Smooth muscle cell (in vitro differentiated cells): ENCODE results near the gene STK11. TPM values are rescaled to one million over a fixed set of nuclear protein-coding genes. Genes with fewer than 3 reads are reported as not detected.

Source experiments
- DNase-seq: peaks from one replicate; lab custom pipeline; 2025; ENCODE audit not compliant: unreplicated experiment; lab: John Stamatoyannopoulos, UW
- H2AFZ ChIP-seq: fragments of 200-600 bp; sonication (generic); 2 replicates; pipeline ENCODE4 v1.6.0; 2016; ENCODE audit warnings: antibody characterized with exemption, low read depth, mild to moderate bottlenecking
- H3F3A ChIP-seq: fragments of 200-600 bp; sonication (generic); 2 replicates; pipeline ENCODE4 v1.6.0; 2017; ENCODE audit warnings: antibody characterized with exemption, low read depth
- H3K27ac ChIP-seq: fragments of 200-600 bp; sonication (generic); 2 replicates; pipeline ENCODE4 v1.5.1; 2016; ENCODE audit warnings: low read depth, mild to moderate bottlenecking
- H3K27me3 ChIP-seq: fragments of 200-600 bp; sonication (generic); 2 replicates; pipeline ENCODE4 v1.6.1; 2016; ENCODE audit warnings: low read depth, mild to moderate bottlenecking
- H3K36me3 ChIP-seq: fragments of 200-600 bp; sonication (generic); 2 replicates; pipeline ENCODE4 v1.5.1; 2016; ENCODE audit warnings: low read depth
- H3K4me1 ChIP-seq: fragments of 200-600 bp; sonication (generic); 2 replicates; pipeline ENCODE4 v1.5.1; 2016; ENCODE audit warnings: low read depth
- H3K4me2 ChIP-seq: fragments of 200-600 bp; sonication (generic); 2 replicates; pipeline ENCODE4 v1.6.0; 2016; ENCODE audit warnings: mild to moderate bottlenecking
- H3K4me3 ChIP-seq: fragments of 200-600 bp; sonication (generic); 2 replicates; pipeline ENCODE4 v1.5.1; 2016; ENCODE audit warnings: mild to moderate bottlenecking
- H3K79me2 ChIP-seq: fragments of 200-600 bp; sonication (generic); 2 replicates; pipeline ENCODE4 v1.6.0; 2016; ENCODE audit warnings: low read depth, mild to moderate bottlenecking
- H3K9ac ChIP-seq: fragments of 200-600 bp; sonication (generic); 2 replicates; pipeline ENCODE4 v1.6.0; 2016; ENCODE audit warnings: low read depth
- H3K9me3 ChIP-seq: fragments of 200-600 bp; sonication (generic); replicated peaks from 2 replicates; pipeline ENCODE4 v1.5.1; 2016; ENCODE audit warnings: low read depth
- H4K20me1 ChIP-seq: fragments of 200-600 bp; sonication (generic); 2 replicates; pipeline ENCODE4 v1.6.0; 2016; ENCODE audit warnings: low read depth
- CTCF ChIP-seq: fragments of 200-600 bp; sonication (generic); IDR thresholded peaks from 2 replicates; pipeline ENCODE4 v1.5.1; 2017; ENCODE audit warnings: borderline replicate concordance, mild to moderate bottlenecking, antibody characterized with exemption; ENCODE audit not compliant: insufficient read depth, poor library complexity, severe bottlenecking
- WGBS: methylation state at CpG from one replicate; pipeline ENCODE4 v1.1.7; 2016; ENCODE audit warnings: low lambda C conversion rate; 5-methylcytosine and 5-hydroxymethylcytosine counted together
- polyA plus RNA-seq: library from polyadenylated mRNA; unstranded; fragments of >200 nt; fragmentation: Nextera tagmentation; extraction: Ambion mirVana; gene quantifications from 2 replicates; pipeline ENCODE4 v1.2.1, GENCODE V29; 2016
- total RNA-seq: library from RNA; depleted of rRNA; stranded (reverse); fragments of >200 nt; gene quantifications from 2 replicates; pipeline ENCODE4 v1.2.3, GENCODE V29; 2014

Gene STK11
- total and polyA plus RNA-seq, 2 experiments from 2014 or later, result 23.6 to 62.3 TPM

GRCh38 chr19:1232652-1233072, 27.1 kb downstream of the STK11 start:
- peaks cover 49% of the 10 kb centered on the region for H4K20me1 ChIP-seq
- peaks cover 4% of the 10 kb centered on the region for H3K4me1 ChIP-seq
- DNase-seq, result no peak
- peaks cover 8% of the 10 kb centered on the region for H3F3A ChIP-seq
- H3K27ac ChIP-seq, result no peak overlapping the region
- no peaks in the 10 kb centered on the region for H3K9me3 ChIP-seq
- 81% methylated on average over 15 of the region's 15 CpGs for WGBS
- H3K36me3 ChIP-seq, result no peaks in the 10 kb centered on the region
- H3K9ac ChIP-seq, result no peak overlapping the region
- H3K4me3 ChIP-seq, result no peak overlapping the region
- no peak overlapping the region for H3K4me2 ChIP-seq
- peaks cover 4% of the 10 kb centered on the region for H3K79me2 ChIP-seq
- H3K27me3 ChIP-seq, result no peaks in the 10 kb centered on the region
- no peak for TF ChIP-seq CTCF
- no peak overlapping the region for H2AFZ ChIP-seq

DNA sequence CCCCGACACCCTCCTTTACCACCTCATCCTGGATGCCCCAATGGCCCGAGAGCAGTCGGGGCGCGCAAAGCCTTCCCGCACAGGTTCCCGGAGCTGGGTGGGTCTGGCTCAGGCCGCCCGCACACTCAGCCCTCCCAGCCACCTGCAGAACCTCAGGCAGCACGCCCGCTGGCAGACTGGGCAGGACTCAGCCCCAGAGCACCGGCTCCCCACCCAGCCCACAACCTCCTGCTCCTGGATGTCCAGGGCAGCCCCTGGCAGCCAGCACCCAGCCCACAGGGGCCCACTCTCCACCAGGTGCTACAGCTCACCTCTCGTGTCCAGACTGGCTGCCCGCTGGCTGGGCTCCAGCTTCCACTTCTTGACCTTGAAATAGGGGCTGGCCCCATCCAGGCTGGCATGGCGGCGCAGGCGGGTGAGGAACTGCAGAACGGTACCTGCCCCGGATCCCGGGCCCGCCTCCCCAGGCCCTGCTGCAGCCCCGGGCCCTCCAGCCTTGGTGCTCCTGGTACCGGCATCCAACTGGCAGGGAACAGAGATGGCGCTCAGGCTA, 27.6 kb downstream of the STK11 start:
- WGBS, result 96% methylated on average over 17 of the region's 24 CpGs
- peaks cover 10% of the 10 kb centered on the region for H3F3A ChIP-seq
- H3K4me3 ChIP-seq, result no peak overlapping the region
- H2AFZ ChIP-seq, result no peak overlapping the region
- H3K9me3 ChIP-seq, result no peaks in the 10 kb centered on the region
- no peaks in the 10 kb centered on the region for H3K36me3 ChIP-seq
- peaks cover 4% of the 10 kb centered on the region for H3K79me2 ChIP-seq
- H4K20me1 ChIP-seq, result peaks cover 49% of the 10 kb centered on the region
- H3K27ac ChIP-seq, result no peak overlapping the region
- no peak overlapping the region for H3K9ac ChIP-seq
- H3K4me1 ChIP-seq, result peaks cover 4% of the 10 kb centered on the region
- H3K4me2 ChIP-seq, result no peak overlapping the region
- H3K27me3 ChIP-seq, result no peaks in the 10 kb centered on the region
- TF ChIP-seq CTCF, result no peak
- no peak for DNase-seq

GRCh38 chr19:1234051-1234954, 28.7 kb downstream of the STK11 start:
- Histone ChIP-seq H3K9me3 (no peaks in the 10 kb centered on the region), H3K4me1 (peaks cover 4% of the 10 kb centered on the region), H3K4me2 (no peak overlapping the region), H3K79me2 (peaks cover 4% of the 10 kb centered on the region), H4K20me1 (peaks cover 49% of the 10 kb centered on the region), H3K9ac (no peak overlapping the region), H3K4me3 (no peak overlapping the region), H3K36me3 (no peaks in the 10 kb centered on the region), H2AFZ (no peak overlapping the region), H3K27ac (no peak overlapping the region), H3F3A (peaks cover 20% of the 10 kb centered on the region), H3K27me3 (no peaks in the 10 kb centered on the region)
- TF ChIP-seq CTCF, result no peak
- DNase-seq, result no peak
- 96% methylated on average over 39 of the region's 45 CpGs for WGBS
